Ascending aorta (tissue), 2 donors: ENCODE measurements around the gene RSPH3. TPM values are rescaled to one million over a fixed set of nuclear protein-coding genes. Genes with fewer than 3 reads are reported as not detected.
"Not testable (repeated sequence)": the region's sequence is repeated elsewhere in the genome, so short reads cannot be mapped to it uniquely, and the experiment has no call there.

Source experiments
- DNase-seq, 2 donors: peaks; one replicate each; pipeline ENCODE4 v3.0.0-alpha.2; 2019; ENCODE audit warnings: low spot score in 2 of 2
- H3K27ac ChIP-seq, 2 donors: fragments of 200-600 bp; sonication (generic); one replicate each; pipeline ENCODE4 v1.5.1; 2016 to 2017; ENCODE audit warnings: mild to moderate bottlenecking in 1 of 2
- H3K27me3 ChIP-seq: fragments of 200-600 bp; sonication (generic); one replicate; pipeline ENCODE4 v1.5.1; 2017
- H3K36me3 ChIP-seq, 2 donors: fragments of 200-600 bp; sonication (generic); one replicate each; pipeline ENCODE4 v1.5.1; 2016
- H3K4me1 ChIP-seq, 2 donors: fragments of 200-600 bp; sonication (generic); one replicate each; pipeline ENCODE4 v1.5.1; 2016 to 2017; ENCODE audit warnings: mild to moderate bottlenecking in 1 of 2
- H3K4me3 ChIP-seq, 2 donors: fragments of 200-600 bp; sonication (generic); one replicate each; pipeline ENCODE4 v1.5.1; 2016 to 2017; ENCODE audit warnings: mild to moderate bottlenecking in 1 of 2
- H3K9me3 ChIP-seq, 2 donors: fragments of 200-600 bp; sonication (generic); one replicate each; pipeline ENCODE4 v1.5.1; 2016
- intact Hi-C: fragments of 100-400 bp; cut with DNase I; formaldehyde crosslinking; loops from one replicate; pipeline ENCODE4 v1.15.1; 2023
- total RNA-seq: library from RNA; depleted of rRNA; stranded (reverse); fragments of >200 nt; gene quantifications from one replicate; pipeline ENCODE4 v1.1.0, GENCODE V29; 2016
- TF ChIP-seq, protein P1 (sequence below), 3 experiments: fragments of 200-600 bp in 2 of 3; fragments of 450-650 bp in 1 of 3; sonication (generic) in 2 of 3; IDR thresholded peaks; one replicate each; pipeline ENCODE4 v1.5.1; 2016 to 2019; ENCODE audit warnings: antibody characterized with exemption in 3 of 3, mild to moderate bottlenecking in 1 of 3, moderate library complexity in 1 of 3

The RSPH3 gene
- total RNA-seq, 1 donor from 2014 or later: 8.8 TPM

DNA sequence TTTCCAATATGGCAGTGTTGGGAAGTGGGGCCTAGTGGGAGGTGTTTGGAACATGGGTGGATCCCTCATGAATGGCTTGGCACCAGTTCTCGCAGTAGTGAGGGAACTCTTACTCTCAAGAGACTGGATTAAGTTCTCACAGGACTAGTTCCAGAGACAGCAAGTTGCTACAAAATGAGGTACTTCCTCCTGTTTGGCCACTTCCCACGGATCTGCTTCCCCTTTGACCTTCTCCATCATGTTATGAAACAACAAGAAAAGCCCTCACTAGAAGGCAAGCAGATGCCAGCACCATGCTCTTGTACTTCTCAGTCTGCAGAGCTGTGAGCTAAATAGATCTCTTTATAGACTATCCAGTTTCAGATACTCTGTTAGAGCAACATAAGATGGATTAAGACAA, 3.1 kb downstream of the RSPH3 start:
- intact Hi-C loops: loop anchor here (5.0 kb wide), 1 partner anchor 290 kb away; no protein-coding TSS in a partner anchor
- no peaks in the 10 kb centered on the region for H3K9me3 ChIP-seq
- H3K4me3 ChIP-seq: no peak overlapping the region
- H3K36me3 ChIP-seq: peaks cover 0 to 19% of the 10 kb centered on the region in 2 donors
- H3K27ac ChIP-seq: no peak overlapping the region
- H3K27me3 ChIP-seq: no peaks in the 10 kb centered on the region
- peaks cover 0 to 2% of the 10 kb centered on the region in 2 donors for H3K4me1 ChIP-seq
- DNase-seq: no peak
- TF ChIP-seq, protein P1, sequence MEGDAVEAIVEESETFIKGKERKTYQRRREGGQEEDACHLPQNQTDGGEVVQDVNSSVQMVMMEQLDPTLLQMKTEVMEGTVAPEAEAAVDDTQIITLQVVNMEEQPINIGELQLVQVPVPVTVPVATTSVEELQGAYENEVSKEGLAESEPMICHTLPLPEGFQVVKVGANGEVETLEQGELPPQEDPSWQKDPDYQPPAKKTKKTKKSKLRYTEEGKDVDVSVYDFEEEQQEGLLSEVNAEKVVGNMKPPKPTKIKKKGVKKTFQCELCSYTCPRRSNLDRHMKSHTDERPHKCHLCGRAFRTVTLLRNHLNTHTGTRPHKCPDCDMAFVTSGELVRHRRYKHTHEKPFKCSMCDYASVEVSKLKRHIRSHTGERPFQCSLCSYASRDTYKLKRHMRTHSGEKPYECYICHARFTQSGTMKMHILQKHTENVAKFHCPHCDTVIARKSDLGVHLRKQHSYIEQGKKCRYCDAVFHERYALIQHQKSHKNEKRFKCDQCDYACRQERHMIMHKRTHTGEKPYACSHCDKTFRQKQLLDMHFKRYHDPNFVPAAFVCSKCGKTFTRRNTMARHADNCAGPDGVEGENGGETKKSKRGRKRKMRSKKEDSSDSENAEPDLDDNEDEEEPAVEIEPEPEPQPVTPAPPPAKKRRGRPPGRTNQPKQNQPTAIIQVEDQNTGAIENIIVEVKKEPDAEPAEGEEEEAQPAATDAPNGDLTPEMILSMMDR (IDR thresholded peaks at IDR 0.05): no peak

DNA sequence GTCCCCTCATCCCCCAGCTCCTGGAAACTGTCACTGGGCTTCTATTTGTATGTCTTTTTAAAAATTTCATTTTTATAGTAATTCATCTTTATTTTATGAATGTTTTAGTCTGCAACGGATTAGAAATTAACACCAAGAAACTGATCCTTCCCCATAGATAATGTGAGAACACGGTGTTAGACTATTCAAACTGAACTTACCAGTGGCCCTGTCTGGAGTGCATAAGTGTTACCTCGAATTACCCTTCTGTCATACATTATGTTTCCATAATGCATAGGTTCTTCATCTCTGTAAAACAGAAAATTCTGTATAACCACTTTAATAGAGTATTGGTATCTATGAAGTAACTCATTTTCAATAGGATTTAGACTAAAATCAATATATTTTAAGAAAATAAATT, 6.4 kb downstream of the RSPH3 start:
- DNase-seq: no peak
- Histone ChIP-seq H3K27me3 (no peaks in the 10 kb centered on the region), H3K4me1 (no peaks in the 10 kb centered on the region), H3K36me3 (peaks cover 0 to 19% of the 10 kb centered on the region in 2 donors), H3K4me3 (no peak overlapping the region), H3K9me3 (peaks cover 8 to 15% of the 10 kb centered on the region in 2 donors), H3K27ac (no peak overlapping the region)
- TF ChIP-seq, protein P1 (IDR thresholded peaks at IDR 0.05): no peak
- intact Hi-C loops: no loop called here

DNA sequence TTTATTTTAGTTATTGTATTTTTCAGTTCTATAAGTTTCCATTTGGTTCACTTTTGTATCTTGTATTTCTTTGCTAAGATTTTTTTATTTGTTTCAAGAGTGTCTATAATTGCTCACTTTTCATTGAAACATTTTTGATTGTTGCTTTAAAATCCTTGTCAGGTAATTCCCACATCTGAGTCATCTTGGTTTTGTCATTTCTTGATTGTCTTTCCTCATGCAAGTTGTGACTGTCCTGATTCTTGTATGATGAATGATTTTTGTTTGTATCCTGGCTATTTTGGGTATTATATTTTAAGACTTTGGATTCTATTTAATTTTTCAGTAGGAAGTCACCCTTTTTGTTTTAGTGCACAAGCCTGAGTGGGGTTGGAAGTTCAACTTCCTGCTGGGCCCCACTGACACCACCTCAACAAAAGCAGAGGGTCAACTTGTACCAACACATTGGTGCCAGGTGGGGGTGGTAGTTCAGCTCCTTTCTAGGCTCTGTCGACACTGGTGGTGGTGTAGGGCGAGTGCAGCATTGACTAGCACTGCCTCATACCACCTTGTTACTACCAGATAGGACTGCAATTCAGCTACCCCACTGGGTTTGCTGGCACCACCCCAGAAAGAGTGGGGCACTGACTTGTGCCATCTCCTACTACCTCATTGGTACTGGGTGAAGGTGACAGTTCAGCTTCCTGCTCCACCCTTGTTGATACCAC, 8.8 kb downstream of the RSPH3 start:
- no peak overlapping the region for H3K27ac ChIP-seq
- H3K36me3 ChIP-seq: peaks cover 0 to 19% of the 10 kb centered on the region in 2 donors
- intact Hi-C loops: no loop called here
- no peak for DNase-seq
- TF ChIP-seq, protein P1 (IDR thresholded peaks at IDR 0.05): no peak
- peaks cover 8 to 26% of the 10 kb centered on the region in 2 donors for H3K9me3 ChIP-seq
- H3K4me3 ChIP-seq: no peak overlapping the region
- no peaks in the 10 kb centered on the region for H3K4me1 ChIP-seq
- no peaks in the 10 kb centered on the region for H3K27me3 ChIP-seq

DNA sequence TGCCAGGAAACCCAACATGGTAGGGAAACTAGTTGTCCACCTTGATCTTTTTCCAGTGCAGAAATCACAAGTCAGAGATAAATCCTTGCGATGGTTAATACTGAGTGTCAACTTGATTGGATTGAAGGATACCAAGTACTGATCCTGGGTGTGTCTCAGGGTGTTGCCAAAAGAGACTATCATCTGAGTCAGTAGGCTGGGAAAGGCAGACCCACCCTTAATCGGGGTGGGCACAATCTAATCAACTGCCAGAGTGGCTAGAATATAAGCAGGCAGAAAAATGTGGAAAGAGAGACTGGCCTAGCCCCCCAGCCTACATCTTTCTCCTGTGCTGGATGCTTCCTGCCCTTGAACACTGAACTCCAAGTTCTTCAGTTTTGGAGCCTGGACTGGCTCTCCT, 10.3 kb downstream of the RSPH3 start:
- H3K4me1 ChIP-seq, H3K4me3 ChIP-seq, intact Hi-C loops, H3K27me3 ChIP-seq, DNase-seq, H3K27ac ChIP-seq: not testable (repeated sequence)
- Histone ChIP-seq H3K36me3 (peaks cover 0 to 19% of the 10 kb centered on the region in 2 donors), H3K9me3 (peaks cover 8 to 26% of the 10 kb centered on the region in 2 donors)

DNA sequence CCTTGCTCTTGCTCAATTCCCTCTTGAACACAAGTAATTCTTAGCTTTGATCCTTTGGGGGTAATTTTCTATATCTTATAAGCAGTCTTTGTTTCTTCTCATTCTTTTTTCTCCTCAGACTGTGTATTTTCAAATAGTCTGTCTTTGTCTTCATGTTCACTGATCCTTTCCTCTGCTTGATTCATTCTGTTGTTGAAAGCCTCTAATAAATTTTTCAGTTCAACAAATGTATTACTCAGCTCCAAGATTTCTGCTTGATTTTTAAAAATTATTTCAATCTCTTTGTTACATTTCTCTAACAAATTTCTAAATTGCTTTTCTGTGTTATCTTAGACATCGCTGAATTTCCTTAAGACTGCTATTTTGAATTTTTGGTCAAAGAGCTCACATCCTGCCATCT, 11.5 kb downstream of the RSPH3 start:
- Histone ChIP-seq H3K36me3 (peaks cover 0 to 14% of the 10 kb centered on the region in 2 donors), H3K9me3 (peaks cover 8 to 26% of the 10 kb centered on the region in 2 donors), H3K4me3 (no peak overlapping the region), H3K27ac (no peak overlapping the region), H3K27me3 (no peaks in the 10 kb centered on the region), H3K4me1 (no peaks in the 10 kb centered on the region)
- intact Hi-C loops: no loop called here
- TF ChIP-seq, protein P1 (IDR thresholded peaks at IDR 0.05): no peak
- DNase-seq: no peak

DNA sequence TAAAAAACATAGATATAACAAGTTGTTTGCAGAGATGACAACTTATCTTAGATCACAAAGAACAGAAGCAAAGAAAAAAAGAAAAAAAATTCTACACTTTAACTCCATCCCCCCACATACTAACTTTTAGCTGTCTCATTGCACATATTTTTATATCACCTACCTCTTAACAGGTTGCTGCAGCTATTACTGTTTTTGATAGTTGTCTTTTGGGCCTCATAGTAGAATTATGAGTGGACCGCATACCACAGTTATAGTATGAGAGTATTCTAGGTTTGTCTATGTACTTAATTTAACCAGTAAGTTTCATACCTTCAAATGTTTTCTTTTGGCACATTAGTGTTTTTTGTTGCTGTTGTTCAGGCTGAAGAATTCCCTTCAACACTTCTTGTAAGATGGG, 12.3 kb downstream of the RSPH3 start:
- Histone ChIP-seq H3K27me3 (no peaks in the 10 kb centered on the region), H3K27ac (no peak overlapping the region), H3K36me3 (peaks cover 0 to 6% of the 10 kb centered on the region in 2 donors), H3K4me1 (no peaks in the 10 kb centered on the region), H3K9me3 (peaks cover 8 to 26% of the 10 kb centered on the region in 2 donors), H3K4me3 (no peak overlapping the region)
- intact Hi-C loops: no loop called here
- TF ChIP-seq, protein P1 (IDR thresholded peaks at IDR 0.05): no peak
- no peak for DNase-seq
